Tibial nerve (tissue), 3 donors: ENCODE data around the gene FOXE3.

Experiments
- CTCF ChIP-seq, 5 experiments: fragments of 200-600 bp in 3 of 5; fragments of 450-650 bp in 2 of 5; sonication (generic) in 3 of 5; IDR thresholded peaks; one replicate each; pipeline ENCODE4 v1.5.1; 2016 to 2019; ENCODE audit warnings: antibody characterized with exemption in 5 of 5, mild to moderate bottlenecking in 3 of 5, moderate library complexity in 2 of 5
- POLR2A ChIP-seq, 2 donors: fragments of 450-650 bp; IDR thresholded peaks; one replicate each; pipeline ENCODE4 v1.6.1; 2017; ENCODE audit warnings: antibody characterized with exemption in 2 of 2, mild to moderate bottlenecking in 2 of 2, moderate library complexity in 2 of 2

DNA sequence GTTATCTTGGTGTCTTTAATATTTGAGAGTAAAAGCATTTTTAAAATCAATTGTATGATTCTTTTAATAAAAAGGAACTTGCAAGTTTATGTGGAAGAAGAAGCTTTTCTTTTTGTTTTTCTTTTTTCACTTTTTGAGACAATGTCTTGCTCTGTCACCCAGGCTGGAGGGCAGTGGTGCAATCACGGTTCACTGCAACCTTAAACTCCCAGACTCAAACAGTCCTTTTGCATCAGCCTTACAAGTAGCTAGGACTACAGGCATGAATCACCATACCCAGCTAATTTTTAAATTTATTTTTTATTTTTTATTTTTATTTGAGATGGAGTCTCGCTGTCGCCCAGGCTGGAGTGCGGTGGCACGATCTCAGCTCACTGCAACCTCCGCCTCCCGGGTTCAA lies 48.4 kb upstream of the FOXE3 start:
- TF ChIP-seq CTCF (IDR thresholded peaks at IDR 0.05), result no peak
- no peak for TF ChIP-seq POLR2A (IDR thresholded peaks at IDR 0.05)
